ENCODE measurements around the gene S100A16. TPM values are rescaled to one million over a fixed set of nuclear protein-coding genes. Genes with fewer than 3 reads are reported as not detected.

The S100A16 gene
- total RNA-seq, 1 experiment from 2014 or later: 14.6 TPM

DNA sequence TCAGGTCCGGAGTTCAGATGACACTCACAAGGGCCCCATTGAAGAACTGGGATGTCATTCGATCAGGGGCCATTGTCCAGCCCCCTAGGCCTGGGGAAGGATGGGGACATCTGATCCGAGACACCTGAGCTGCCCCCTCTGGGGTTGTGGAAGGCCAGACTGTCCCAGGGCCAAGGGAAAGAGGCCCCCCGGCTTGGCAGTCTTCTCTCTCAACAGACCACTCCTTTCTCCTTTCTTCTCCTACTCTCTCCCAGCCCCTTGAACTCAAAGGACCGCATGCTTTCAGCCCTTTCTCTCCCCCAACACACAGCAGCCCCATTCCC lies 16.4 kb upstream of the S100A16 start:
- Mint-ChIP-seq H3K27ac (peak overlapping the region; percentile 79), H3K4me1 (peaks cover 45% of the 10 kb centered on the region)
- POLR2A ChIA-PET: interaction anchor here (1.0 kb wide), 1 partner anchor 17 kb away, joined by 3 read pairs; the partner anchor contains the start of gene S100A16

DNA sequence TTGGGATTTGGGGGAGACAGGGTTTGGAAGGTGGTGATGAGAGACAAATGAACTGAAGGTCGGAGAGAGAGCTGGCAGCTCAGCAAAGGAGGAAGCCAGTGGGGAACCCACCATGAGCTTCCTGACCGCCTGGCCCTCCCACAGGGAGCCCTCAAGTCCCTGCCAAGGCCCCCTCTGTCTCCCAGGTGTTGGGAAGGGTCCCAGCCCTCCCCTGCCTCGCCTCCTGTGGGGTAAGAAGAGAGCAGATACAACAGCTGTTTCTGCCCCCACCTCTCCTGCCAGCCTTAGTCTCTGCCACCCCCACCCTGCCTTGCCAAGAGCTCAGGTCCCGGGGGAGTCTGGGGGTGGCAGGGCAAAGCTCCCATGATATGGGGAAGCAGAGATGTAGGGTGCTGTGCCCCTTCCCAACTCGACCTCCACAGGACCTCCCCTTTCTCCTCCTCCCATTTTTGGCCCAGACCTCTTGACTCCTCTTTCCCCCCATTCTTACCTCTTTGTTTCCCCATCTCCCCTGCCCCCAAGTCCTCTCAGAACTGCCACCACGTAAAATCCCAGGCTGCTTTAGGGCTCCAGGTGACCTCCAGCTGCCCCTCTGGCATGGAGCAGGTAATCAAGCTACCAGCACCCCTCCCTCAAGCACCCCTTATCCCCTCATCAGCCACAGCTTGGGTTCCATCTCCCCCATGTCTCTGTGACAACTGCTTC lies 15.9 kb upstream of the S100A16 start:
- ATAC-seq (no peak), DNase-seq (ENCODE audit: low spot score) (no peak)
- H3K36me3 Mint-ChIP-seq: peaks cover 20% of the 10 kb centered on the region
- ChIA-PET CTCF (interaction anchor here (0.6 to 5.1 kb wide), 14 partner anchors 8 to 340 kb away, joined by 3 to 230 read pairs (median 4); partner anchors contain the start of genes S100A14, S100A16 and S100A6), POLR2A (interaction anchor here (1.0 to 1.4 kb wide), 2 partner anchors 16 to 90 kb away, joined by 3 to 7 read pairs; partner anchors contain the start of gene S100A16)
- peaks cover 50% of the 10 kb centered on the region for H3K4me1 Mint-ChIP-seq
- TF ChIP-seq SMAD3 (CRISPR knock-in tag; IDR thresholded peaks at IDR 0.05; ENCODE audit: borderline replicate concordance): no peak
- TF ChIP-seq CREM (CRISPR knock-in tag; IDR thresholded peaks at IDR 0.05): no peak
- no peak for TF ChIP-seq ZNF121 (CRISPR knock-in tag; IDR thresholded peaks at IDR 0.05)
- TF ChIP-seq ATF1 (CRISPR knock-in tag; IDR thresholded peaks at IDR 0.05): no peak
- TF ChIP-seq, protein P1, sequence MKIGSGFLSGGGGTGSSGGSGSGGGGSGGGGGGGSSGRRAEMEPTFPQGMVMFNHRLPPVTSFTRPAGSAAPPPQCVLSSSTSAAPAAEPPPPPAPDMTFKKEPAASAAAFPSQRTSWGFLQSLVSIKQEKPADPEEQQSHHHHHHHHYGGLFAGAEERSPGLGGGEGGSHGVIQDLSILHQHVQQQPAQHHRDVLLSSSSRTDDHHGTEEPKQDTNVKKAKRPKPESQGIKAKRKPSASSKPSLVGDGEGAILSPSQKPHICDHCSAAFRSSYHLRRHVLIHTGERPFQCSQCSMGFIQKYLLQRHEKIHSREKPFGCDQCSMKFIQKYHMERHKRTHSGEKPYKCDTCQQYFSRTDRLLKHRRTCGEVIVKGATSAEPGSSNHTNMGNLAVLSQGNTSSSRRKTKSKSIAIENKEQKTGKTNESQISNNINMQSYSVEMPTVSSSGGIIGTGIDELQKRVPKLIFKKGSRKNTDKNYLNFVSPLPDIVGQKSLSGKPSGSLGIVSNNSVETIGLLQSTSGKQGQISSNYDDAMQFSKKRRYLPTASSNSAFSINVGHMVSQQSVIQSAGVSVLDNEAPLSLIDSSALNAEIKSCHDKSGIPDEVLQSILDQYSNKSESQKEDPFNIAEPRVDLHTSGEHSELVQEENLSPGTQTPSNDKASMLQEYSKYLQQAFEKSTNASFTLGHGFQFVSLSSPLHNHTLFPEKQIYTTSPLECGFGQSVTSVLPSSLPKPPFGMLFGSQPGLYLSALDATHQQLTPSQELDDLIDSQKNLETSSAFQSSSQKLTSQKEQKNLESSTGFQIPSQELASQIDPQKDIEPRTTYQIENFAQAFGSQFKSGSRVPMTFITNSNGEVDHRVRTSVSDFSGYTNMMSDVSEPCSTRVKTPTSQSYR (CRISPR knock-in tag; IDR thresholded peaks at IDR 0.05): no peak
- TF ChIP-seq TCF7 (CRISPR knock-in tag; IDR thresholded peaks at IDR 0.05; ENCODE audit: low read depth): no peak
- no peak for TF ChIP-seq HMGA2 (CRISPR knock-in tag; IDR thresholded peaks at IDR 0.05)
- no peaks in the 10 kb centered on the region for H3K27me3 Mint-ChIP-seq (ENCODE audit: low read depth)
- H3K9me3 Mint-ChIP-seq: no peaks in the 10 kb centered on the region; the same call in 1 of the 2 replicates
- H3K4me3 Mint-ChIP-seq: no peak overlapping the region
- H3K27ac Mint-ChIP-seq: no peak overlapping the region

More for the DNA sequence above, 16.4 kb upstream of the S100A16 start:
- ATAC-seq (no peak), DNase-seq (ENCODE audit: low spot score) (no peak)
- TF ChIP-seq, protein P2, sequence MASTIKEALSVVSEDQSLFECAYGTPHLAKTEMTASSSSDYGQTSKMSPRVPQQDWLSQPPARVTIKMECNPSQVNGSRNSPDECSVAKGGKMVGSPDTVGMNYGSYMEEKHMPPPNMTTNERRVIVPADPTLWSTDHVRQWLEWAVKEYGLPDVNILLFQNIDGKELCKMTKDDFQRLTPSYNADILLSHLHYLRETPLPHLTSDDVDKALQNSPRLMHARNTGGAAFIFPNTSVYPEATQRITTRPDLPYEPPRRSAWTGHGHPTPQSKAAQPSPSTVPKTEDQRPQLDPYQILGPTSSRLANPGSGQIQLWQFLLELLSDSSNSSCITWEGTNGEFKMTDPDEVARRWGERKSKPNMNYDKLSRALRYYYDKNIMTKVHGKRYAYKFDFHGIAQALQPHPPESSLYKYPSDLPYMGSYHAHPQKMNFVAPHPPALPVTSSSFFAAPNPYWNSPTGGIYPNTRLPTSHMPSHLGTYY (CRISPR knock-in tag; IDR thresholded peaks at IDR 0.05): no peak
- no peak for TF ChIP-seq ESRRA (CRISPR knock-in tag; IDR thresholded peaks at IDR 0.05; ENCODE audit: borderline replicate concordance)
- Mint-ChIP-seq H3K27me3 (ENCODE audit: low read depth) (no peaks in the 10 kb centered on the region), H3K36me3 (peaks cover 15% of the 10 kb centered on the region), H3K4me3 (no peak overlapping the region), H3K9me3 (no peaks in the 10 kb centered on the region; the same call in 1 of the 2 replicates)
- CTCF ChIA-PET: interaction anchor here (0.8 to 5.1 kb wide), 7 partner anchors 13 to 276 kb away, joined by 3 to 230 read pairs (median 29); partner anchors contain the start of genes S100A14, S100A16 and S100A6

GRCh38 chr1:153627715-153628626 lies 15.0 kb upstream of the S100A16 start, which contains the start of gene S100A1:
Gene S100A1, plus strand, starts transcription at chr1:153628434. Its CDS starts 2,088 bp downstream, at chr1:153630522.
- no peaks in the 10 kb centered on the region; the same call in 1 of the 2 replicates for H3K9me3 Mint-ChIP-seq
- no peak for TF ChIP-seq NFE2L1 (CRISPR knock-in tag; IDR thresholded peaks at IDR 0.05)
- 0 out of 2 replicates have a peak, but pooled peaks have one; percentile 27 for TF ChIP-seq CTCF (IDR thresholded peaks at IDR 0.05)
- H3K36me3 Mint-ChIP-seq: peaks cover 22% of the 10 kb centered on the region
- POLR2A ChIA-PET: interaction anchor here (0.6 to 1.8 kb wide), 15 partner anchors 12 to 147 kb away, joined by 3 to 15 read pairs (median 5); partner anchors contain the start of genes S100A14, S100A16, S100A6 and SLC27A3
- no peaks in the 10 kb centered on the region for H3K27me3 Mint-ChIP-seq (ENCODE audit: low read depth)
- H3K4me3 Mint-ChIP-seq: peak within 1 kb of the TSS; percentile 81
- H3K4me1 Mint-ChIP-seq: peaks cover 52% of the 10 kb centered on the region
- CTCF ChIA-PET: interaction anchor here (0.6 to 5.1 kb wide), 66 partner anchors 8 to 576 kb away, joined by 3 to 230 read pairs (median 6); partner anchors contain the start of genes INTS3, RAB13, RPS27 and S100A14
- H3K27ac Mint-ChIP-seq: peak within 1 kb of the TSS; percentile 93
- DNase-seq (ENCODE audit: low spot score) (no peak), ATAC-seq (no peak; the same call in 1 of the 2 replicates)

Data from WTC11 (cell line).